Left hindlimb (tissue), 1 donor: ENCODE data around the gene ACAD11.

Source experiments
- DNase-seq: peaks from one replicate; pipeline ENCODE4 v3.0.0-alpha.2; 2018

ACAD11 gene, protein sequence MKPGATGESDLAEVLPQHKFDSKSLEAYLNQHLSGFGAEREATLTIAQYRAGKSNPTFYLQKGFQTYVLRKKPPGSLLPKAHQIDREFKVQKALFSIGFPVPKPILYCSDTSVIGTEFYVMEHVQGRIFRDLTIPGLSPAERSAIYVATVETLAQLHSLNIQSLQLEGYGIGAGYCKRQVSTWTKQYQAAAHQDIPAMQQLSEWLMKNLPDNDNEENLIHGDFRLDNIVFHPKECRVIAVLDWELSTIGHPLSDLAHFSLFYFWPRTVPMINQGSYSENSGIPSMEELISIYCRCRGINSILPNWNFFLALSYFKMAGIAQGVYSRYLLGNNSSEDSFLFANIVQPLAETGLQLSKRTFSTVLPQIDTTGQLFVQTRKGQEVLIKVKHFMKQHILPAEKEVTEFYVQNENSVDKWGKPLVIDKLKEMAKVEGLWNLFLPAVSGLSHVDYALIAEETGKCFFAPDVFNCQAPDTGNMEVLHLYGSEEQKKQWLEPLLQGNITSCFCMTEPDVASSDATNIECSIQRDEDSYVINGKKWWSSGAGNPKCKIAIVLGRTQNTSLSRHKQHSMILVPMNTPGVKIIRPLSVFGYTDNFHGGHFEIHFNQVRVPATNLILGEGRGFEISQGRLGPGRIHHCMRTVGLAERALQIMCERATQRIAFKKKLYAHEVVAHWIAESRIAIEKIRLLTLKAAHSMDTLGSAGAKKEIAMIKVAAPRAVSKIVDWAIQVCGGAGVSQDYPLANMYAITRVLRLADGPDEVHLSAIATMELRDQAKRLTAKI

GRCh38 chr3:132659365-132660051 is at the start of gene ACAD11:
Gene ACAD11 (minus strand): TSS chr3:132659809. CDS start chr3:132659751, 58 bp downstream.
- peak; percentile 83 for DNase-seq

DNA sequence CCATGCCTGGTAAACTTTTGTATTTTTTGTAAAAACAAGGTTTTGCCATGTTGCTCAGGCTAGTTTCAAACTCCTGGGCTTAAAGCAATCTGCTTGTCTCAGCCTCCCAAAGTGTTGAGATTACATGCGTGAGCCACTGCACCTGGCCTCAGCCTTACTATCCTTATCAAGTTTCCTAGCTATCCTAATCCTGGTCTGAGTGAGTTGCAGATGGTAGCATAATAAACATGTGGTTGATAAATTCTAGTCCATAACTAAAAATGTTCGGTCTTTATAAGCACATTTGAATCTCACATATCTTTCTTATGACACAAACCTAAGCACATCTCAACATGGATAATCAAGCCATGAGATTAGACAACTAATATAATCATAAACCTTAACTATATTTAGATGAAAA is 44.1 kb upstream of the ACAD11 start:
- DNase-seq: no peak

GRCh38 chr3:132695422-132695821 is 35.8 kb upstream of the ACAD11 start:
- no peak for DNase-seq

GRCh38 chr3:132694991-132695390 is 35.4 kb upstream of the ACAD11 start:
- DNase-seq: no peak

DNA sequence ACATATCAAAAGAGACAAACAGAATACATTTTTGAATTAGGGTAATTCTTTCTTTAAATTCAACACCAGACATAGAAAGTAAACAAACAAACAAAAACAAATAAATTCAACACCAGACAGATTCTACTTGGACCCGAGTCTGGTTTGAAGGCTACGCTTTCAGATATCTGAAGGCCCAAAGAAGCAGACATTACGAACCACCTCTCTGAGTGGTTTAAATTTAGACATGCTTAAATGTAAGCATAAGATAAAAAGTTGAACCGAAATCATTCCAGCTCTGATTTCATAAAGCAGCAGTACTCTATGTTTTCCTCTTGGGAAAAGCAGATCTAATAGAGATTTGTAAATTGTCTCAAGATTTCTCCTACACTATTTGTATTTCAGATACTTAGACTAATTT is 30.4 kb upstream of the ACAD11 start:
- no peak for DNase-seq

GRCh38 chr3:132682201-132682600 is 22.6 kb upstream of the ACAD11 start:
- no peak for DNase-seq

DNA sequence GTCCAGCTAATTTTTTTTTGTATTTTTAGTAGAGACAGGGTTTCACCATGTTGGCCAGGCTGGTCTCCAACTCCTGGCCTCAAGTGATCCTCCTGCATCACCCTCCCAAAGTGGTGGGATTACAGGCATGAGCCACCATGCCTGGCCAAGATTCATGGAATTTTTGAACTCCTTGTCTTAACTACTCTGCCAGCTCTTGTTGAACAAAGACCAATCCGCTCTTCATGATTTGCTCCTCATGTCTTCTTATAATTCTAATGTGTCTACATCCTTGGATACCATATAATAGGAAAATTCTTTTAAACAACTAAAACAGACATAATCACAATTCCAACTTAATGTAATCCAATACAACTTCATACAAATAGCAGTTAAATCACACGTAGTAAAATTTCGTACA is 21.8 kb upstream of the ACAD11 start:
- peak; percentile 31 for DNase-seq

GRCh38 chr3:132679911-132680310 is 20.3 kb upstream of the ACAD11 start:
- DNase-seq: no peak

DNA sequence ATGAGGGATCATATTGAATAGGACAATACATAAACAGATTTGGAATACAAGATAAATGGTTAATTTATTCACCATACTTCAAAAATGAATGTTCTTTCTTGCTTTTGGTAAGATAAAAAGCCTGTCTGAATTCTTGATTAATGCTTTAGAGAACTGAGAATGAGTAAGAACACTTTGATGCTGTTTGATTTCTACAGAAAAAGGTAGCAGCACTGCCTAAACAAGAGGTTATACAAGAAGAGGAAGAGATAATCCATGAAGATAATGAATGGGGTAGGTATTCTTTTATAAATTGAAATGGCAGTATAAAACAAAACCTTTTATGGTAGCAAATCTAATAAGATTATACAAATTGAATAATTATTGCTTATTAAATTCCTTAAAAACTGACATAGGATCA is 15.8 kb upstream of the ACAD11 start:
- no peak for DNase-seq

GRCh38 chr3:132669256-132669777 is 9.7 kb upstream of the ACAD11 start:
- DNase-seq: no peak

- no peak for DNase-seq
Measured at GRCh38 chr3:132665230-132665745, 5.7 kb upstream of the ACAD11 start.

DNA sequence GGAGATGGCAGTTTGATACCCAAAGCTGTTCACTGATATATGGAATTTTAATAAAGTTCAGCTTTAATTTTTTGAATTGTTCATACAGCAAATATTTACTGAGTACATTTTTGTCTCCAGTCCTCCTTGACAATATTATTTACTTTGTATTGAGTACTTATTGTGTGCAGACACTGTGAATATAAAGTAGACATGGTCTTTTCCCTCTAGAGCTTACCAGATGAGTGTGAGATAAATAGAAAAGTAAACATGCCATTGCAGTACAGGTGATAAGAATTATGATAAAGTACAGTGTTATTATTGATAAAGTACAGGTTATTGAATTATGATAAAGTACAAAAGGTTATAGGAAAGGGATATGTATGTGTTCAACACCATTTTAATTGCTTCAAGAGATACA is 2.6 kb upstream of the ACAD11 start:
- DNase-seq: no peak

GRCh38 chr3:132661101-132661500 is 1.5 kb upstream of the ACAD11 start:
- no peak for DNase-seq

- no peak for DNase-seq
Measured at GRCh38 chr3:132660811-132661070, 1.1 kb upstream of the ACAD11 start.

- peak; percentile 81 for DNase-seq
Measured at GRCh38 chr3:132660052-132660810, 622 bp upstream of the ACAD11 start, which contains the start of gene UBA5. Gene UBA5 (plus strand): TSS chr3:132660329. CDS start chr3:132660538, 209 bp downstream.

- DNase-seq: no peak
Measured at GRCh38 chr3:132659000-132659364, 627 bp downstream of the ACAD11 start.

DNA sequence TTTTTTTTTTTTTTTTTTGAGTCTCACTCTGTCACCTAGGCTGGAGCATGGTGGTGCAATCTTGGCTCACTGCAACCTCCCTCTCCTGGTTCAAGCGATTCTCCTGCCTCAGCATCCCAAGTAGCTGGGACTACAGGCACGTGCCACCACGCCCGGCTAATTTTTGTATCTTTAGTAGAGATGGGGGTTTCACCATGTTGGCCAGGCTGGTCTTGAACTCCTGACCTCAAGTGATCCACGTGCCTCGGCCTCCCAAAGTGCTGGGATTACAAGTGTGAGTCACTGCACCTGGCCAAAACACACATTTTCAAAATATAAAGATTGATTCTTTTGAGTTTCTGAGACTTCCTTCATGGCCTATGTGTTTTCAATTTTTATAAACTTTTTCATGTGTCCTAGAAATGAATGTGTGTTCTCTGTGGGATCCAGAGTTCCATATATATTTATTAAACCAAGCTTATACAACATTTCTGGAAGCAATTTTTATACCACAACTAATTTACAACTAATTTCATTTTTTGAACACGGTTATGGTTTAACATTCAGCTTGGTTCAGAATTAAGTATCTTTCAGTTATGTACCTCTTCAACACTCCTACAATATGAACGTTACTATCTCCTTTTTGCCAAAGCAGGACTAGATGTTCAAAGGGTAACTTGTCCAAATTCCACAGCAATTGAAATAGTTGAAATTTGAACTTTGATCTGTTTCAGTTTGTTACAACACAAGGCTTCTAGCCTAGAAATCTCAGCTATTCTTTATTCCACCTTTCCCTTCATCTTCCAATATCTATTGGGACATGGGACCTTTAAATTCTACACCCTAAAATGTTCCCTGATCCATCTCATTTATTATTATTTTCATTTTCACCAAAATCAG is 1.5 kb downstream of the ACAD11 start:
- no peak for DNase-seq

DNA sequence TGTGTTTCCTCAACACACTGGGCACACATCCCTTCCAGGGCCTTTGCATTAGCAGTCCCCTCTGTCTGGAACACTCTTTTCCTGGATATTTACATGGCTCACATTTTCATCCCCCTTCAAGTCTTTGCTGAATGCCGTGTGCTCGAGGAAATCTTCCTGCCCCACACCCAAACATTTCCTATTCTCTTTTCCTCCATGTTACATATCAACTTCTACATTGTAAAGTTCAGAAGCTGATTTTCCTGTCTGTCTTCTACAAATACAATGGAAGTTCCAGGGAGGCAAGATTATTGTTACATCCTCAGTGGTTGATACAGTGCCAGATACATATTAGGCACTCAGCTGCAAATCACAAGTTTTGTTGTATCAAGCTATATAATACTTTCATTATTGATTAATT is 4.1 kb downstream of the ACAD11 start:
- DNase-seq: no peak

DNA sequence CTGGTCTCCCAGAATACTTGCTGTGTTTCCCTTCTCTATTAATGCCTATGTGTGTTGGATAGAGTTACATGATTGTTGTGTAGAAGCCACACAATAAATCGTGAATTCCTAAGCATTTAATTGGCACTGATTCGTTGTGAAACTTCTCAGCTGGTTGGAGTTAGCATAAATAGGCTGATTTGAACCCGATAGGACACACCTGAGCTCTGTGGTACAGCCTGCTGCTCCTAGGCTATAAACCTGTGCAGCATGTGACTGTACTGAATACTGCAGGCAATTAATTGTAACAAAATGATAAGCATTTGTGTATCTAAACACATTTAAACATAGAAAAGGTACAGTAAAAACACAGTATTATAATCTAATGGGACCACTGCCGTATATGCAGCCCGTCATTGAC is 4.9 kb downstream of the ACAD11 start:
- no peak for DNase-seq

GRCh38 chr3:132654190-132654589 is 5.4 kb downstream of the ACAD11 start:
- no peak for DNase-seq

- DNase-seq: no peak
Measured at GRCh38 chr3:132652640-132653270, 6.9 kb downstream of the ACAD11 start.
